HepG2 (cell line): ENCODE data around the gene TMEM145. TPM values are rescaled to one million over a fixed set of nuclear protein-coding genes. Genes with fewer than 3 reads are reported as not detected.
A peak's percentile ranks its signal among the peaks of the same experiment; 100 is the strongest.

Source experiments
- ATAC-seq: fragments of 200-7000 bp; cut with Tn5 transposase; 3 replicates; pipeline ENCODE4 v1.9.1; 2020; ENCODE audit warnings: mild to moderate bottlenecking, moderate library complexity
- BruUV-seq: library from RNA; stranded (reverse); fragments of 400-500 nt; replicated peaks from 2 replicates; lab custom pipeline; 2021; lab: Mats Ljungman, UMichigan
- CTCF ChIA-PET: fragments of 300-600 bp; formaldehyde crosslinking; extraction: SDS; loops from one replicate; lab custom pipeline; 2021; ENCODE audit warnings: low total read pairs, inconsistent platforms, low intra/inter-chr PET ratio; lab: Yijun Ruan, JAX
- POLR2A ChIA-PET: fragments of 350-600 bp; sonication (Branson Sonifier 250); formaldehyde crosslinking; loops from one replicate; lab custom pipeline; 2020; ENCODE audit warnings: antibody characterized with exemption, inconsistent platforms; lab: Yijun Ruan, JAX
- DNase-seq: peaks from one replicate; pipeline ENCODE4 v3.0.0-alpha.2; 2015; ENCODE audit warnings: low spot score
- FAIRE-seq: peaks from 3 replicates; lab custom pipeline; 2011; peaks lifted over from hg19 to GRCh38; lab: Jason Lieb, UNC
- H2AFZ ChIP-seq: one replicate; pipeline ENCODE4 v1.6.1; 2011; ENCODE audit warnings: low read length, inconsistent platforms
- H3K27ac ChIP-seq: fragments of 300-600 bp; 3 replicates; pipeline ENCODE4 v1.8.0; 2011; ENCODE audit warnings: mixed run types, mild to moderate bottlenecking, mixed read lengths, low read length, inconsistent platforms; ENCODE audit not compliant: insufficient read depth; ENCODE audit errors: extremely low read length
- H3K27me3 ChIP-seq, 2 experiments: fragments of 200-600 bp in 1 of 2; 2 replicates in 1 of 2; 3 replicates in 1 of 2; pipeline versions ENCODE4 v1.6.0 to v1.8.0; 2011; ENCODE audit warnings: low read length in 2 of 2, mild to moderate bottlenecking in 2 of 2, moderate library complexity in 2 of 2, inconsistent platforms in 1 of 2; ENCODE audit not compliant: insufficient read depth in 2 of 2, control insufficient read depth in 1 of 2
- H3K36me3 ChIP-seq, 2 experiments: fragments of 200-600 bp in 1 of 2; replicated peaks in 1 of 2; 2 replicates in 1 of 2; 3 replicates in 1 of 2; pipeline versions ENCODE4 v1.5.1 to v1.8.0; 2011; ENCODE audit warnings: low read length in 2 of 2, inconsistent platforms in 1 of 2; ENCODE audit not compliant: insufficient read depth in 2 of 2, control insufficient read depth in 1 of 2
- H3K4me1 ChIP-seq: 2 replicates; pipeline ENCODE4 v1.5.1; 2012; ENCODE audit warnings: low read length, inconsistent platforms; ENCODE audit not compliant: insufficient read depth
- H3K4me2 ChIP-seq: 2 replicates; pipeline ENCODE4 v1.6.0; 2011; ENCODE audit warnings: low read depth, low read length, inconsistent platforms
- H3K4me3 ChIP-seq, 3 experiments: fragments of 200-600 bp in 1 of 3; sonication (generic), shearing (Covaris generic) in 1 of 3; replicated peaks in 1 of 3; 2 replicates each; pipeline ENCODE4 v1.5.1; 2011 to 2016; ENCODE audit warnings: low read length in 3 of 3, inconsistent platforms in 2 of 3, low read depth in 2 of 3, mild to moderate bottlenecking in 2 of 3, control low read depth in 1 of 3, mixed read lengths in 1 of 3; ENCODE audit not compliant: insufficient read depth in 1 of 3
- H3K79me2 ChIP-seq: one replicate; pipeline ENCODE4 v1.6.1; 2011; ENCODE audit warnings: low read length, inconsistent platforms; ENCODE audit not compliant: insufficient read depth
- H3K9ac ChIP-seq: 2 replicates; pipeline ENCODE4 v1.6.0; 2011; ENCODE audit warnings: mild to moderate bottlenecking, low read depth, low read length, inconsistent platforms; ENCODE audit not compliant: insufficient read depth
- H3K9me3 ChIP-seq: 2 replicates; pipeline ENCODE4 v1.5.1; 2012; ENCODE audit warnings: mild to moderate bottlenecking, low read length
- H4K20me1 ChIP-seq: 2 replicates; pipeline ENCODE4 v1.6.0; 2011; ENCODE audit warnings: inconsistent platforms, mild to moderate bottlenecking, low read length, moderate library complexity; ENCODE audit not compliant: insufficient read depth
- AHR ChIP-seq: IDR thresholded peaks from 2 replicates; pipeline ENCODE4 v1.6.1; 2018; ENCODE audit warnings: missing genetic modification reagents, missing compliant biosample characterization
- AKAP8 ChIP-seq: sonication (generic); formaldehyde crosslinking; IDR thresholded peaks from 2 replicates; pipeline ENCODE4 v1.5.1; 2020; ENCODE audit warnings: mild to moderate bottlenecking, missing genetic modification reagents
- ARID4A ChIP-seq: sonication (generic); formaldehyde crosslinking; IDR thresholded peaks from 2 replicates; pipeline ENCODE4 v1.5.0; 2020; ENCODE audit warnings: mild to moderate bottlenecking, missing genetic modification reagents, borderline replicate concordance
- BRD4 ChIP-seq: sonication (generic); formaldehyde crosslinking; IDR thresholded peaks from 2 replicates; pipeline ENCODE4 v1.4.0; 2020; ENCODE audit warnings: missing genetic modification reagents
- CHD4 ChIP-seq: fragments of 200-600 bp; sonication (generic); IDR thresholded peaks from 2 replicates; pipeline ENCODE4 v1.7.0; 2017; ENCODE audit warnings: mild to moderate bottlenecking, low read length, borderline replicate concordance
- EEA1 ChIP-seq: sonication (generic); formaldehyde crosslinking; IDR thresholded peaks from 2 replicates; pipeline ENCODE4 v1.5.1; 2020; ENCODE audit warnings: mild to moderate bottlenecking, missing genetic modification reagents, borderline replicate concordance
- FOSL2 ChIP-seq: sonication (generic); formaldehyde crosslinking; IDR thresholded peaks from 2 replicates; pipeline ENCODE4 v1.4.0; 2020; ENCODE audit warnings: missing genetic modification reagents
- KAT7 ChIP-seq: IDR thresholded peaks from 2 replicates; pipeline ENCODE4 v1.6.1; 2018; ENCODE audit warnings: borderline replicate concordance, missing compliant biosample characterization
- KDM3A ChIP-seq: IDR thresholded peaks from 2 replicates; pipeline ENCODE4 v1.6.1; 2018; ENCODE audit warnings: low read depth, missing compliant biosample characterization
- NKX3-1 ChIP-seq: sonication (generic); formaldehyde crosslinking; IDR thresholded peaks from 2 replicates; pipeline ENCODE4 v1.5.0; 2020; ENCODE audit warnings: missing genetic modification reagents
- PATZ1 ChIP-seq: sonication (generic); formaldehyde crosslinking; IDR thresholded peaks from 2 replicates; pipeline ENCODE4 v1.4.0; 2020; ENCODE audit warnings: missing genetic modification reagents
- REL ChIP-seq: sonication (generic); formaldehyde crosslinking; conservative IDR thresholded peaks from 2 replicates; pipeline ENCODE4 v1.8.0; 2022; ENCODE audit warnings: mild to moderate bottlenecking, missing genetic modification reagents, moderate library complexity
- SMC3 ChIP-seq: IDR thresholded peaks from 2 replicates; pipeline ENCODE4 v1.6.1; 2011; ENCODE audit warnings: low read length, improper control_type of control experiment
- ZNF160 ChIP-seq: sonication (generic); formaldehyde crosslinking; IDR thresholded peaks from 2 replicates; pipeline ENCODE4 v1.8.0; 2022; ENCODE audit warnings: mild to moderate bottlenecking, inconsistent platforms, missing genetic modification reagents
- ZNF446 ChIP-seq: sonication (generic); formaldehyde crosslinking; IDR thresholded peaks from 2 replicates; pipeline ENCODE4 v1.5.0; 2020; ENCODE audit warnings: mild to moderate bottlenecking, missing genetic modification reagents
- ZNF484 ChIP-seq: sonication (generic); formaldehyde crosslinking; IDR thresholded peaks from 2 replicates; pipeline ENCODE4 v1.5.1; 2020; ENCODE audit warnings: mild to moderate bottlenecking, low read depth, missing genetic modification reagents, borderline replicate concordance
- ZNF589 ChIP-seq: sonication (generic); formaldehyde crosslinking; conservative IDR thresholded peaks from 2 replicates; pipeline ENCODE4 v1.8.0; 2022; ENCODE audit warnings: mild to moderate bottlenecking, moderate library complexity, missing genetic modification reagents
- ZNF788 ChIP-seq: sonication (generic); formaldehyde crosslinking; IDR thresholded peaks from 2 replicates; pipeline ENCODE4 v1.5.0; 2020; ENCODE audit warnings: mild to moderate bottlenecking, missing genetic modification reagents, borderline replicate concordance
- WGBS: methylation state at CpG from one replicate; pipeline ENCODE4 v1.1.6; 2017; ENCODE audit warnings: low lambda C conversion rate; 5-methylcytosine and 5-hydroxymethylcytosine counted together
- in situ Hi-C: cut with HindIII; loops from 2 replicates; pipeline ENCODE4 v1.10.0; 2017; ENCODE audit warnings: low pct_unique_long_range_greater_than_20kb; ENCODE audit not compliant: extremely low pct_ligation_motif_present
- intact Hi-C: fragments of 100-400 bp; cut with micrococcal nuclease; formaldehyde crosslinking; loops from one replicate; pipeline ENCODE4 v1.10.0; 2022; ENCODE audit not compliant: unreplicated experiment
- polyA plus RNA-seq, 8 experiments: library from polyadenylated mRNA; depleted of rRNA in 3 of 8; stranded (reverse) in 7 of 8; unstranded in 1 of 8; fragments of >200 nt; fragmentation: Illumina TruSeq in 4 of 8; extraction: Trizol in 4 of 8; gene quantifications; 2 replicates each; pipeline versions ENCODE4 v1.2.1 to v1.2.3, GENCODE V29; 2011 to 2016; ENCODE audit warnings: low read depth in 4 of 8, missing spikeins in 1 of 8, mixed read lengths in 1 of 8; ENCODE audit not compliant: insufficient read depth in 1 of 8
- total RNA-seq, 5 experiments: library from RNA; depleted of rRNA; stranded (reverse); fragments of >200 nt; fragmentation: Illumina TruSeq; extraction: Trizol; gene quantifications; 2 replicates each; pipeline ENCODE4 v1.2.3, GENCODE V29; 2016; ENCODE audit warnings: low read depth in 1 of 5
- TF ChIP-seq, protein P1 (sequence below): sonication (generic); formaldehyde crosslinking; IDR thresholded peaks from 2 replicates; pipeline ENCODE4 v1.4.0; 2020; ENCODE audit warnings: mild to moderate bottlenecking, missing genetic modification reagents

Gene TMEM145
- total and polyA plus RNA-seq, 2 of the 13 experiments (the other 11 are each of a cell fraction or from before 2014, with no cell fraction given), result 0.07 to 5.1 TPM

DNA sequence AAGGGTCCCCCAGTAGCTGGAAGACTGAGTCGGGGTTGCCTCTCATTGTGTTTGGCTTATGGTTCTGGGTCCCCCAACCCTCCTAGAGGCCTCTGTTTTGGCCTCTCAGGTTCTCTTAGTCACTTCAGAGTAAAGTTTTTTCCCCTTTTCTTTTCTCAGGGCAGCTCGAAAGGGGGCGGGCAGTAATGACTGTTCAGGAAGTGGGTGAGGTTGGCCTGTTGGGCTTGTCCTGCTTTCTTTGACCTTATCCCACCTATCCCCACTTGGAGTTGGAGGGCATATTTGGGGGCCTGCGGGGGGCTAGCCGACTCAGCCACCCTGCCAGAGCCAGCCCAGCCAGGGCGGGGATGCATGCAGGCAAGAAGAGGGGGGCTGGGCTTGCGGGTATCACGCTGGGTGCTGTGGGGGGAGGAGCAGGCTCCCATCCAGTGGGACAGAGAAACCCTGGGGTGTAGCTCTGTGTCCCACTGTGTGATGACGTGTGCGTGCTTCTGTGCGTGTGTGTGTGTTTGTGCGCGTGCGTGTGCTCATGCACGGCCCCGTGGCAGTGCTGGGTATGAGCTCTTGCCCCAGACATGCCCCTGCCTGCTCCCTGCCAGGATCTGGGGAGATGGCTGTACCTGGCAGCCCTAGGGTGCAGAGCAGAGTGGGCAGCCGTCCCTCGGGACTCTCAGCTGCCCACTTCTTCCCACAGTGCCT, 42.6 kb upstream of the TMEM145 start:
- H2AFZ ChIP-seq, result no peak overlapping the region
- no peaks in the 10 kb centered on the region for H4K20me1 ChIP-seq
- no peaks in the 10 kb centered on the region; a peak in 1 of 5 replicates for H3K27me3 ChIP-seq
- WGBS, result 33% methylated on average over 12 of the region's 18 CpGs
- ChIA-PET CTCF (interaction anchor here (1.1 kb wide), 1 partner anchor 10 kb away, joined by 3 read pairs; no protein-coding TSS in a partner anchor), POLR2A (interaction anchor here (0.6 to 3.2 kb wide), 6 partner anchors 10 to 27 kb away, joined by 3 to 44 read pairs (median 3); no protein-coding TSS in a partner anchor)
- DNase-seq (no peak), ATAC-seq (no peak), FAIRE-seq (peak; percentile 12)
- H3K4me2 ChIP-seq, result peak overlapping the region; percentile 96
- in situ Hi-C loops, result no loop called here
- H3K79me2 ChIP-seq, result peaks cover 19% of the 10 kb centered on the region
- intact Hi-C loops, result no loop called here
- H3K9ac ChIP-seq, result peak overlapping the region; percentile 90
- H3K4me1 ChIP-seq, result peaks cover 29% of the 10 kb centered on the region
- H3K4me3 ChIP-seq, result peak overlapping the region; percentile 73 to 81 (median 75)
- BruUV-seq, result no TSS peak
- H3K27ac ChIP-seq, result peak overlapping the region; percentile 76
- H3K9me3 ChIP-seq, result no peaks in the 10 kb centered on the region
- H3K36me3 ChIP-seq, result peaks cover 5 to 21% of the 10 kb centered on the region in 2 experiments; a peak in 3 of 5 replicates
- TF ChIP-seq ZNF484 (CRISPR knock-in tag) (no peak), SMC3 (no peak), KDM3A (no peak), ARID4A (peak; percentile 47; the same call in 1 of the 2 replicates), ZNF446 (CRISPR knock-in tag) (no peak), NKX3-1 (CRISPR knock-in tag) (no peak), EEA1 (CRISPR knock-in tag) (no peak), CHD4 (no peak), PATZ1 (CRISPR knock-in tag) (peak; percentile 48), ZNF160 (CRISPR knock-in tag) (0 out of 2 replicates have a peak, but pooled peaks have one; percentile 17), FOSL2 (CRISPR knock-in tag) (no peak), KAT7 (CRISPR knock-in tag) (no peak), AHR (CRISPR knock-in tag) (no peak), REL (CRISPR knock-in tag) (no peak), AKAP8 (CRISPR knock-in tag) (no peak), ZNF788 (CRISPR knock-in tag) (no peak), ZNF589 (CRISPR knock-in tag) (no peak), BRD4 (CRISPR knock-in tag) (no peak)
- TF ChIP-seq, protein P1, sequence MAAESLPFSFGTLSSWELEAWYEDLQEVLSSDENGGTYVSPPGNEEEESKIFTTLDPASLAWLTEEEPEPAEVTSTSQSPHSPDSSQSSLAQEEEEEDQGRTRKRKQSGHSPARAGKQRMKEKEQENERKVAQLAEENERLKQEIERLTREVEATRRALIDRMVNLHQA (CRISPR knock-in tag), result no peak
